HG03469 (cell line): ENCODE data around the gene OBSCN.

Experiments used
- ATAC-seq: cut with Tn5 transposase; IDR thresholded peaks from one replicate; pipeline ENCODE4 v1.9.1; 2021; ENCODE audit warnings: mild to moderate bottlenecking, moderate library complexity, moderate number of reproducible peaks; ENCODE audit not compliant: unreplicated experiment

Gene OBSCN

DNA sequence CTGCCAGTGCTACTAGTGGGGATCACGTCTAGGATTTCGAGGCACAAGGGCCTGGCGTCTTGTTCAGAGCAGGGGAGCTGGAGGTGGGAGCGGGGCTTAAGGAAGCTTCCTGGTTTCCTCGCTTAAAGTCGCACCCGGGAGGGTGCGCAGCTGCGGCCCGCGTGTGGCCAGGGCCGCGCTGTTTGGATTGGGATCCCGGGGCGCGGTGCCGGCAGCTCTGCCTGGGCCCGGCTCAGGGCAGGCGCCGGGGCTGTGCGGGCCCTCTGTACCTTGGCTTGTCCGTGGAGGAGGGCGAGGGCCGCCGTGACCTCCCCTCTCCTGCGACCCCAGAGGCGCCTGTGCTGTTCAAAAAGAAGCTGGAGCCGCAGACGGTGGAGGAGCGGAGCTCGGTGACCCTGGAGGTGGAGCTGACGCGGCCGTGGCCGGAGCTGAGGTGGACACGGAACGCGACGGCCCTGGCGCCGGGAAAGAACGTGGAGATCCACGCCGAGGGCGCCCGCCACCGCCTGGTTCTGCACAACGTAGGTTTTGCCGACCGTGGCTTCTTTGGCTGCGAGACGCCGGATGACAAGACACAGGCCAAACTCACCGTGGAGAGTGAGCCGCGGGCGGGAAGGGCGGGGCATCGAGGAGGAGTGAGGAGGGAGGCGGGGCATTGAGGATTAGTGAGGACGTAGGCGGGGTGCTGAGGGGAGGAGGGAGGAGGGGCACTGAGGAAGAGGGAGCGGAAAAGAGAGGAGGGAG is 67.8 kb downstream of the OBSCN start:
- no peak for ATAC-seq

- no peak for ATAC-seq
These were observed 68.5 kb downstream of the OBSCN start for GRCh38 chr1:228276174-228276831.

DNA sequence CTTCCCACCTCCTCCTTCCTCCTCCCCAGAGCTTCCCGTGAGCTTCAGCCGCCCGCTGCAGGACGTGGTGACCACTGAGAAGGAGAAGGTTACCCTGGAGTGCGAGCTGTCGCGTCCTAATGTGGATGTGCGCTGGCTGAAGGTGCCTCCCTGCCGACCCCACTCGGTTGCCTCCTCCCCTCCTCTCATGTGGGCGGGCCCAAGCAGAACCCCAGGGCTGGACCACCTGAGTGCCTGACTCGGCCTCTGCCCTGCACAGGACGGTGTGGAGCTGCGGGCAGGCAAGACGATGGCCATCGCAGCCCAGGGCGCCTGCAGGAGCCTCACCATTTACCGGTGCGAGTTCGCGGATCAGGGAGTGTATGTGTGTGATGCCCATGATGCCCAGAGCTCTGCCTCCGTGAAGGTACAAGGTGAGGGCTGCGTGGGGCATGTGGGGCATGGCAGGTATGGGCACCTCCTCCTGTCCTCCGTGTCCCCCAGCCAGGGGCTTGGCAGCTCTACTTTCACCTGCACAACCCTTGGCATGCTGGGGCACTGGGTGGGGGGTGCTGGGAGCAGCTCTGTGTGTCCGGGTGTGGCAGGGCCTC is 69.2 kb downstream of the OBSCN start:
- no peak for ATAC-seq

DNA sequence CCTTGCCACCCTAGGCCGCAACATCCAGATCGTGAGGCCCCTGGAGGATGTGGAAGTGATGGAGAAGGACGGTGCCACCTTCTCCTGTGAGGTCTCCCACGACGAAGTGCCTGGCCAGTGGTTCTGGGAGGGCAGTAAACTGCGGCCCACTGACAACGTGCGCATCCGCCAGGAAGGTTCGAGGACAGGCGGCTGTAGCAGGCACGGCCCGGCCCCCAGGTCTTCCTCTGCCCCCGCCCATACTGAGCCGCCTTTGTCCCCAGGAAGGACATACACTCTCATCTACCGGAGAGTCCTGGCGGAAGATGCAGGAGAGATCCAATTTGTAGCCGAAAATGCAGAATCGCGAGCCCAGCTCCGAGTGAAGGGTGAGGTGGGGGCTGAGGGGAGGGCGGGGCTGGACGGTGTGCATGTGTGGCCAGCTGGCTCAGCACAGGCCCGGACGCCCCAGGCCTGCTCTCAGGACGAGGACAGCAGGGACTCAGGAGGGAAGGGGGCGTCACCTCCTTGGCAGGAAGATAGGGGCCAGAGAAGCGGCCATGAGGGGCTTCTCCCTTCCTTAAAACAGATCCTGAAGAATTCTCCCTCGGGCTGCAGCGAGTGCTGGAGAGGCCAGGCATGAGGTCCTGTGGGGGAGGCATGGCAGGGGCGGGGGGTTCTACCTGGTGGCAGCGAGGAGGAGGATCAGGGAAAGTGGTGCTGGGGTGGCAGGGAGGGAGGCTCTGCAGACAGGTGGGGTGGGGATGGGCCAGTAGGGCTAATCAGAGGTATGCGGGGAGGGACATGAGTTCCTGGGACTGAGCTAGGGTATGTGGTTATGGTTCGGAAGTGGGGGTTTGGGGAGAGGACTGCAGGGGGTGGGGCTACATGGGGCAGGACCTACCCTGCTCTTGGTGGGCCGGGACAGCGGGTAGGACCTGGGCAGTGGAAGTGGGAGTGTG is 69.9 kb downstream of the OBSCN start:
- ATAC-seq, result no peak

DNA sequence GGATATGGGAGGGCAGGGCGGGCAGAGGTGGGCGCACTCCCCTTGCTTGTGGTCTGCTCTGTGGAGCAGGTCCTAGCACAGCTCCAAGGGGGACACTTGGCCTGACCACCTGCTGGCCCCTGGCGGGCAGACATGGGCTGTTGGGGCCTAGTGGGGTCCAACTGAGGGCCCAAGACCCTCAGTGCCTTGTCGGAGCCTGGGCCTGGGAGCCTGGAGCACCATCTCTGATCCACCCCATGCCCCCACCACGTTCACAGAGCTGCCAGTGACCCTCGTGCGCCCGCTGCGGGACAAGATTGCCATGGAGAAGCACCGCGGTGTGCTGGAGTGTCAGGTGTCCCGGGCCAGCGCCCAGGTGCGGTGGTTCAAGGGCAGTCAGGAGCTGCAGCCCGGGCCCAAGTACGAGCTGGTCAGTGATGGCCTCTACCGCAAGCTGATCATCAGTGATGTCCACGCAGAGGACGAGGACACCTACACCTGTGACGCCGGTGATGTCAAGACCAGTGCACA is 70.6 kb downstream of the OBSCN start:
- no peak for ATAC-seq

GRCh38 chr1:228279011-228279721 is 71.3 kb downstream of the OBSCN start:
- no peak for ATAC-seq

DNA sequence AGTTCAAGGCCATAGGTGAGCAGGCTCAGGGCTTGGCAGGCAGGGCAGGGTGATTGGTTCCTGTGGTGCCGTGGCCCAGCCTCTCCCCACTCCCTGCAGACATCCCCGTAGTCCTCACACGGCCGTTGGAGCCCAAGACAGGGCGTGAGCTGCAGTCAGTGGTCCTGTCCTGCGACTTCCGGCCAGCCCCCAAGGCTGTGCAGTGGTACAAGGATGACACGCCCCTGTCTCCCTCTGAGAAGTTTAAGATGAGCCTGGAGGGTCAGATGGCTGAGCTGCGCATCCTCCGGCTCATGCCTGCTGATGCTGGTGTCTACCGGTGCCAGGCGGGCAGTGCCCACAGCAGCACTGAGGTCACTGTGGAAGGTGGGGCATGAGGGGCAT is 71.9 kb downstream of the OBSCN start:
- ATAC-seq, result no peak

DNA sequence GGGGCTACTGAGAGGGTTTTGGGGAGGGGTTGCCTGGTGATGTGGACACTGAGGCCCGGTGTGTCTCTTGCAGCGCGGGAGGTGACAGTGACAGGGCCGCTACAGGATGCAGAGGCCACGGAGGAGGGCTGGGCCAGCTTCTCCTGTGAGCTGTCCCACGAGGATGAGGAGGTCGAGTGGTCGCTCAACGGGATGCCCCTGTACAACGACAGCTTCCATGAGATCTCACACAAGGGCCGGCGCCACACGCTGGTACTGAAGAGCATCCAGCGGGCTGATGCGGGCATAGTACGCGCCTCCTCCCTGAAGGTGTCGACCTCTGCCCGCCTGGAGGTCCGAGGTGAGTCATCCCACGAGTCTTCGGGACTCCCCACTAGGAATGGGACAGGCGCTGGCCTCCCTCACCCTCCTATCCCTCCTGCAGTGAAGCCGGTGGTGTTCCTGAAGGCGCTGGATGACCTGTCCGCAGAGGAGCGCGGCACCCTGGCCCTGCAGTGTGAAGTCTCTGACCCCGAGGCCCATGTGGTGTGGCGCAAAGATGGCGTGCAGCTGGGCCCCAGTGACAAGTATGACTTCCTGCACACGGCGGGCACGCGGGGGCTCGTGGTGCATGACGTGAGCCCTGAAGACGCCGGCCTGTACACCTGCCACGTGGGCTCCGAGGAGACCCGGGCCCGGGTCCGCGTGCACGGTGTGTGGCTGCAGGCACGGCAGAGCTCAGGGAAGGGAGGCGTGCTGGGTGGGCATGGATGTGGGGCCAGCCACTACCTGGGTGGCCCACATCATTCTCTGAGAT is 72.5 kb downstream of the OBSCN start:
- ATAC-seq, result no peak

DNA sequence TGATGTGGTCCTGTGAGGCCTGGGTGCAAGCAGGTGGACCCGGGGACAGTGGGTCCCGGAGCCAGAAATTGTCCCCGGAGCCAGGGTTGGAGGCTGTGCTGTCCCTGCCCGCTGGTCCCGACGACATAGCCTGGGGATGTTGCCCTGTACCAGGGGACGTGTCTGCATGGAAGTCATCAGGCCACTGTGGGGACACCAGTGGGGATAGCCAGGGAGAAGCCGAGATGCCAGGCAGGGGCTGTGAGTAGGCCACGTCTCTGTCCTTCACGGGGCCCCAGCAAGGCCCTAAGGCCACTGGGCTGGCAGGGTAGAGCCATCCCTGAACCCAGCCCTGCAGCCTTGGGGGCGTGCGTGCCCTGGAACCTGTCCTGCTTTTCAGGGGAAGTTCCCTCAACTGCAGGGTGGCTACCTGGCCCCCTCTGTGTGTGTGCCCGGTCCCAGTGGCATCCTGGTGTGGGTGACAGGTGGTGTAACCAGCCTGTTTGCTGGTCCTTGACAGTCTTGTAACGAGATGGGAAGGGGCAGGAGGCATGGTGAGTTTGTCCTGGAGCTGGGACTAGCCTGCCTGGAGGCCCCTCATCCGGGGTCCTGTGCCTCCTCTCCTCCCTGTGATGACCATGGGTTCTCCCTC is 73.2 kb downstream of the OBSCN start:
- no peak for ATAC-seq

DNA sequence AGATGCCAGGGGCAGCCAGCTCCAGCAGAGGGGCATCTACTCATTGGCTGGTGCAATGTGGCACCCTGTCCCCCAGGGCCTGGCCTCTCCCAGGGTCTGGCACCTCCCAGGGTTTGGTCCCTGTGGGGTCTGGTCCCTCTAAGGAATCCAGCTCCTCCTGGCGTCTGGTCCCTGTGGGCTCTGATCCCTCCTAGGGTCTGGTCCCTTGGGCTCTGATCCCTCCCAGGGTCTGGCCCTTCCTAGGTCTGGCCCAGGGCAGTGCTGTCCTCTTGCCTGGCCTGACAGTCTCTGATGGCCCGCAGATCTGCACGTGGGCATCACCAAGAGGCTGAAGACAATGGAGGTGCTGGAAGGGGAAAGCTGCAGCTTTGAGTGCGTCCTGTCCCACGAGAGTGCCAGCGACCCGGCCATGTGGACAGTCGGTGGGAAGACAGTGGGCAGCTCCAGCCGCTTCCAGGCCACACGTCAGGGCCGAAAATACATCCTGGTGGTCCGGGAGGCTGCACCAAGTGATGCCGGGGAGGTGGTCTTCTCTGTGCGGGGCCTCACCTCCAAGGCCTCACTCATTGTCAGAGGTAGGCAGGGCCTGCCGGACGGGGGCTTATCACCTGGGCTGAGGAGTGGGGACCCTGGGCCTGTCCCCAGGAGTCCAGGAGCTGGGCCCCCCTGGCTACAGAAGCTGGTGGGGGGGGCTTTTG is 73.9 kb downstream of the OBSCN start:
- ATAC-seq, result no peak

DNA sequence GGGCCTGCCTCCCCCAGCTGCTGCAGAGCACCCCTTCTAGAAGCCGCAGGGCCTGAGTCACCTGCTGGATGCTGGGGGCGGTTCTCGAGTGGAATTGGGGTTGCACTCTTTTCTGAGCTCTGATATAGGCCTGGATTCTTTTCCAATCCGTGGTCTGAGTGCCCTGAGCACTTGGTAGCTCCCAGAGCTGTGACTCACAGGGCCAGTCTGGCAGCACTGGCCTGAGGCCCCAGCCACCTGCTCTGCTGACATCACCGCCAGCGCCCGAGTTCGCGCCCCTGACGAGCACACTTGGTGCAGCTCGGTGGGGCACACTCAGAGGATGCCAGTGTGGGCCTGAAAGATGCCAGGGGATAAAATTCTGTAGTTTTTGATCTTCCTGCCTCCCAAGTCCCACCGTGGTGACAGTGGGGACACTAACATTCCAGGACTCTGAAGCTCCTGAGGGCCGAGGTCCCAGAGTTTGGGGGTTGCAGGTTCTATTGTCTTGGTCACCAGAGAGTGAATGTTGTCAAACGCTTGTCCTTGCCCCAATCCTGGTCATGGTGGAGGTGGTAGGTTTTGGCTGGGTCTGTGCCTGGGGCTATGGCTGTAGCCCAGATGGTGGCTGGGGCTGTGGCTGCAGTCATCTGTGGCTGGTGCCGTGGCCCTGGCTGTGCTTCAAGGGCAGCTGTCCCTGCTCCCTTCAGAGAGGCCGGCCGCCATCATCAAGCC is 74.6 kb downstream of the OBSCN start:
- ATAC-seq, result no peak

GRCh38 chr1:228283043-228283371 is 75.2 kb downstream of the OBSCN start:
- ATAC-seq, result no peak

DNA sequence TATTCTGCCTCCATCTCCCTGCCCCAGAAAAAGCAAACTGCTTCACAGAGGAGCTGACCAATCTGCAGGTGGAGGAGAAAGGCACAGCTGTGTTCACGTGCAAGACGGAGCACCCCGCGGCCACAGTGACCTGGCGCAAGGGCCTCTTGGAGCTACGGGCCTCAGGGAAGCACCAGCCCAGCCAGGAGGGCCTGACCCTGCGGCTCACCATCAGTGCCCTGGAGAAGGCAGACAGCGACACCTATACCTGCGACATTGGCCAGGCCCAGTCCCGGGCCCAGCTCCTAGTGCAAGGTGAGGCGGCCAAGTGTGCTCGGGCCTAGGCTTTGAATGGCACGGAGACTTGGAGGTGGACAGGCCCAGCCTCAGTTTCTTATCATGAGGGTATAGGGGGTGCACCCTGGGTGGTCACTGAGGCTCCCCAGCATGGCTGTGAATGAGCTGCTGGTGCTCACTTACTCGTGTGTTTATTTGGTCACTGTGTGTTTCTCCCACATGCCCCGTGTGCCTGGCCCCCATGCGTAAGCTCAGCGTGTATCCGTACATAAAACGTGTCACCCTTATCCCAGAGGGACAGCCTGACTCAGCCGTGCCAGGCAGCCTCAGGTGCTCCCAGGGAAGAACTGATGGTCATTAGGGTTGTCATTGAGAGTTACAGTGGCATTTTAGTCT is 75.8 kb downstream of the OBSCN start:
- ATAC-seq, result no peak

- no peak for ATAC-seq
These were observed 76.3 kb downstream of the OBSCN start for GRCh38 chr1:228284148-228284495.

DNA sequence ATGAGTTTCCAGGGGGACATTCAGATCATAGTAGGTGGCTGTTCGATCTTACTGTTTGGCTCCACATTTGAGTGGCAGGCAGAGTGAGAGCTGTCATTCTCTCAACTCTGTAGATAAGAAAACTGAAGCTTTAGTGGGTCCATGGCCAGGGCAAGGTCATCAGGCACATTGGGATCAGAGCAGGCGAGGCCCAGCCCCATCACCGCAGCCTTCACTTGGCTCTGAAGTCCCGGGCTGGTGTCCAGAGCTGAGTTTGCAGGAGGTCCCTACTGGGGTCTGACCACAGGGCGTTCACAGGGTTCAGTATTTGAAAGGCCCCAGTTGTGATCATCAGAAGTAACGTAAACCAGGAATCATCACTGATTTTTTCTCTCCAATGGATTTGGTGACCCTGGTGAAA is 76.7 kb downstream of the OBSCN start:
- no peak for ATAC-seq

GRCh38 chr1:228285661-228286504 is 78.0 kb downstream of the OBSCN start:
- ATAC-seq, result no peak
